GM12878 (cell line): ENCODE data around the gene PGLYRP1.

ENCODE experiments used
- MXI1 ChIP-seq: fragments of 150-350 bp; IDR thresholded peaks from 2 replicates; pipeline ENCODE4 v1.6.1; 2011; ENCODE audit warnings: low read depth, mild to moderate bottlenecking, inconsistent platforms, low read length, improper control_type of control experiment
- NFYA ChIP-seq: IDR thresholded peaks from 2 replicates; pipeline ENCODE4 v1.6.1; 2011; ENCODE audit warnings: low read depth, mild to moderate bottlenecking, low read length, improper control_type of control experiment, borderline replicate concordance
- PAX8 ChIP-seq: fragments of 450-650 bp; IDR thresholded peaks from 2 replicates; pipeline ENCODE4 v1.6.1; 2017; ENCODE audit warnings: mild to moderate bottlenecking, moderate library complexity
- REST ChIP-seq: IDR thresholded peaks from 2 replicates; pipeline ENCODE4 v1.6.1; 2012; ENCODE audit warnings: mild to moderate bottlenecking, low read depth, low read length
- SUZ12 ChIP-seq: fragments of 200-600 bp; sonication (generic); IDR thresholded peaks from one replicate; pipeline ENCODE4 v1.6.1; 2018; ENCODE audit warnings: antibody characterized with exemption, mild to moderate bottlenecking; ENCODE audit not compliant: unreplicated experiment

GRCh38 chr19:45972947-45973540, 49.8 kb downstream of the PGLYRP1 start:
- no peak for TF ChIP-seq REST
- no peak for TF ChIP-seq SUZ12
- no peak for TF ChIP-seq MXI1
- no peak for TF ChIP-seq NFYA
- TF ChIP-seq PAX8, result no peak
